HL-60/S4 treated with phorbol 12-myristate 13-acetate at 8.2 ng/mL for 4 days and 3 days (cell line): ENCODE measurements around the gene RAPGEF1.

ENCODE experiments used
- in situ Hi-C: fragments of 300-500 bp; cut with MboI; formaldehyde crosslinking; loops from 2 replicates; pipeline ENCODE4 v1.15.0; 2022; ENCODE audit warnings: low sequenced_read_pairs

Gene RAPGEF1

DNA sequence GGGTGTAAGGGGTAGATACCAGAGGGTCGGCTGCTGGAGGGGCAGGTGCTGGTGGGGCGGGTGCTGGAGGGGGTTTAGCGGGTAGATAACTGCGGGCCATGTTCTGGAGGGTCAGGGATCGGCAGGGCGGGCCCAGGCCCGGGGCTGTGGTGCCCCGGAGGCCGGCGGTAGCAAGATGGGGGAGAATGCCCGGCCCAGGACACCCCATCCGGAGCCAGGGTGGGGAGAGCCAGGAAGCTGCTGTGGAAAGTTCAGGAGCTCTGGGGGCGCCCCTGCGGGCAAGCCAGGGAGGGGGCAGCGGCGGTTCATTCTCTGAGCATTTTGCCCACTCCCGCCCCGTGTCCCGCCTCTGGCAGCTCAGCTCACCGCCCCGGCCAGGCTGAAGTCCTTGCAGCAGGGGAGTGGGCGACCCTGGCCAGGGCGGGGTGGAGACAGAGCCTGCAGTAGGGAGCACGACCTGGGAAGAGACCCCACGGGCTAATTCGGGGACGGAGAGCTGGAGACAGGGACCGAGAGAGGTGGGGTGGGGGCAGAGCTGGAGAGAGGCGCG is 194.0 kb downstream of the RAPGEF1 start:
- in situ Hi-C loops: no loop called here

DNA sequence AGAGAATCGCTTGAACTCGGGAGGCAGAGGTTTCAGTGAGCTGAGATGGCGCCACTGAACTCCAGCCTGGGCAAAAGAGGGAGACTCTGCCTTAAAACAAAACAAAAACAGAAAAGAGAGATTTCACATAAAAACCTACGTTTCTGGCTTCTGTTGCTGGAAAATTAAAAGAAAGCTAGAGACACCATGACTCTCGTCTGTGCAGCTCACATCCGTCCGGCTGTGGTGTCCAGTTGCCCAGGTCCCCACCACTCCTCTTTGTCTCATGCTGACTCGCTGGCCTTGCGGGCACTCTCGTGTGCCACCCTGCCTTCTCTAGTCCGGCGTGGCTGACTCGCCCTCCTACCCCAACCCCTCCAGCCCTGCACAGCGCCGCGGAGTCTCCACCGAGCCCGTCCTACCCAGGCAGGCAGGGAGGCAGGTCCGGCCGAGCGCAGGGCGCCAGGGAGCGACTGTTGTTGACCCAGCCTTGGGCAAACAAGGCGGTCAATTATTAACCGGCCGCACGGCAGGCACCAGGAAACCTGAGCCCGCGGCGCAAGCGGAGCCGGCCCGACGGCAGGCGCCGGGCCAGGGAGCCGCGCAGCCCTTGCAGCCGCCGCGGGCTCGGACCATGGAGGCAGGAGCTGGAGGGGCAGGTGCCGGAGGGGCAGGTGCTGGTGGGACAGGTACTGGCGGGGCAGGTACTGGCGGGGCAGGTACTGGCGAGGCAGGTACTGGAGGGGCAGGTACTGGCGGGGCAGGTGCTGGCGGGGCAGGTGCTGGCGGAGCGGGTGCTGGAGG is 194.7 kb downstream of the RAPGEF1 start, which contains the start of gene PRRT1B:
PRRT1B (plus strand) TSS at position 521 of the 783 bp plus-strand sequence; CDS start at position 614, 93 bp downstream.
- in situ Hi-C loops: no loop called here

DNA sequence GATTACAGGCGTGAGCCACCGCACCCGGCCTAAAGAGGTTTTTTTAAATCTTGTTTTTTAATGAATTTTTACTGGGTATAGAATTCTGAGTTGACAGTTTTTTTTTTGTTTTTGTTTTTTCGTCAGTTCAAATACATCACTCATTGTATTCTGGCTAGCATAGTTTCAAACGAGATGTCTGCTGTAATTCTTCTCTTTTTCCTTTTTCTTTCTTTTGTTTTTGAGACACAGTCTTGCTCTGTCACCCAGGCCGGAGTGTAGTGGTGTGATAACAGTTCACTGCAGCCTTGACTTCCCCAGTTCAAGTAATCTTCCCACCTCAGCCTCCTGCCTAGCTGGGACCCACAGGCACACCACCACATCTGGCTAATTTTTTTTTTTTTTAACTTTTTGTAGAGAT is 196.7 kb downstream of the RAPGEF1 start:
- in situ Hi-C loops: no loop called here

DNA sequence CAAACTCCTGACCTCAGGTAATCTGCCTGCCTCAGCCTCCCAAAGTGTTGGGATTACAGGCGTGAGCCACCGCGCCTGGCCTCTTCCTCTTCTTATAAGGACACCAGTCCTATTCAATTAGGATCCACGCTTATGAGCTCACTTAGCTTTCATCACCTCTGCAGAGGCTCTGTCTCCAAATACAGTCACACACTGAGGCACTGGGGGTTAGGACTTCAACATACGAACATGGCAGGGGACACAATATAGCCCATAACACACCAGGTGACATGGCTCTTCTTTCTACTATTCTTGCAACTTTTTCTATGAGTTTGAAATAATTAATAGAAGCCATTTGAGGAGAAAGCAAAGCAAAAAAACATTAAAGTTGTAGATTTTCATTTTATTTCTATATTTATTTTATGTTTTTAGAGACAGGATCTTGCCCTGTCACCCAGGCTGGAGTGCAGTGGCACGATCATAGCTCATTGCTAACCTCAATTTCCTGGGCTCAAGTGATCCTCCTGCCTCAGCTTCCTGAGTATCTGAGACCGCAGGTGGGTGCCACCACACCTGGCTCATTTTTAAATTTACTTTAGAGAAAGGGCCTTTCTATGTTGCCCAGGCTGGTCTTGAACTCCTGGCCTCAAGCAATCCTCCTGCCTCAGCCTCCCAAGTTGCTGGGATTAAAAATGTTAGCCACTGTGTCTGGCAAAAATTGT is 200.5 kb downstream of the RAPGEF1 start:
- in situ Hi-C loops: no loop called here

DNA sequence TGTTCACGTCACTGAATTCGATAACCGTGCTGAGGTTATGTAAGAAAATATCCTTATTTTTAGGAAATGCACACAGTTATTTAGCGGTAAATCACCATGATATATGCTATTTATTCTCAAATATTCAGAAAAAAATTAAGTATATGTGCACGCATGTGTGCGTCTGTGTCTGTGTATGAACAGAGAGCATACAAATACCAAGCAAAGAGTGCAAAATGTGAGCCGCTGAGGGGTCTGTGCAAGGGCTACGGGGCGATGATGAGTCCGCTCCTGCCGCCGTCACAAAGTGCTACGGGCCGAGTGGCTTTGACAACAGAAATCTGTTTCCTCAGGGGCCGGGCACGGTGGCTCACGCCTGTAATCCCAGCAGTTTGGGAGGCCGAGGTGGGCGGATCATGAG is 201.9 kb downstream of the RAPGEF1 start:
- in situ Hi-C loops: no loop called here

DNA sequence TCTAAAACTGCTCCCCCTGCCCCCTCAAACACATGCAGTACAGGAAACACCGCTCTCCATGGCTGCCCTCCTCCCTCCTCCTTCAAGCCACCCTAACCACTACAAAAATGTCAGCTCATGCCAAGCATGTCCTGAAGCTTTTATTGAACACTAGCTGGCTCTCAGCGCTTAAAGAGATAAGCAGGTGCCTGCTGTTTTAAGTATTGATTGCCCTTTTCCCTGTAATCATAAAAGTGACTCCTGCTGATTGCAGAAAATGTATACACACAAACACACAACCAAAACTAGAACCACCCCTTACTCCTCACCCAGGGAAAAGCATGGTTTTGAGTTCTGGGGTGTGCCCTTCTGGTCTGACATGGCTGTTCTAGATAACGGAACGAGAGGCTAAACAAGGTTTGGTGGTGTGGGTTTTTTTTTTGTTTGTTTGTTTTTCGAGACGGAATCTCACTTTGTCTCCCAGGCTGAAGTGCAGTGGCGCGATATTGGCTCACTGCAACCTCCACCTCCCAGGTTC is 205.1 kb downstream of the RAPGEF1 start:
- in situ Hi-C loops: no loop called here

DNA sequence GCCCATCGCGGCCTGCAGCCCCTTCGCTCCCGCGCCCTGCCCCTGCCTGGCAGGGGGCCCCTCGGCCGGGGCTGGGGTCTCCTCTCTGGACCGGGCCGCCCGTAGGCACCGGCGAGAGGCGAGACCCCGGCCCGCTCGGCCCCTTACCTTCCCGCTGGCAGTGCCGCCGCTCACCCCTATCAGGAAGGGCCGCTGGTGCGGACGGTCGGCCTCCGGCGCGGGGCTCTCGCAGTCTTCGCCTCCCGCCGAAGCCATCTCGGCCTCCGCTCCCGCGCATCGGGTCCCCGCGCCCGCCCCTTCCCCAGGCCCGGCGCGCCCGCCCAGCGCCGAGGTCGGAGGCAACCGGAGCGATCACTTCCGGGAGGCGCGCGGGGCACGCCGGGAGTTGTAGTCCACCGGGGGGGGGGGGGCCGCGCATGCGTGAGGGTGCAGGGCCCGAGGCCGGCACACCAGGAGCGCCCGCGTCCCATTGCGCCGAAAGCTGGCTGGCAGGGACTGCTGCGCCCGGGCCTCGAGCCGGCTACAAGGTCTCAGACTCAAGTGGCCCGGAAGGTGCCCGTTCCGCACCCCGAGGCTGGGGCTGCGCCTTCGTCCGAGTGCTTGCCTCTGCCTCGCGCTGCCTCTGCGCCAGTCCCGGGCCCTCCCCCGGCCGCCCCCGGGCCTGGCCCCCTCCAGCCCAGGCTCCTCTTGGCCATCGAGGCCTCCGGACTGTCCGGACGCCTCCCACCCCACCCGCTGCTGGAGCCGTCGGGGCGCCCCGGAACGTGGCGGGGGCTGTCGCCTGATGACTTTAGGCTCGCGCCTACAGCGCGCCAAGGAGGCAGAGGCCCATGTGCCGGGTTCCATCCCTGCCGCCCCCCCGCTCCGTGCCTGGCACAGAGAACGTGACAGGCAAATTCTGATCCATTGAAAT is 208.7 kb downstream of the RAPGEF1 start, which contains the start of gene UCK1:
UCK1 (minus strand) TSS at position 344 of the 913 bp plus-strand sequence; CDS start at position 255, 89 bp downstream.
- in situ Hi-C loops: no loop called here

DNA sequence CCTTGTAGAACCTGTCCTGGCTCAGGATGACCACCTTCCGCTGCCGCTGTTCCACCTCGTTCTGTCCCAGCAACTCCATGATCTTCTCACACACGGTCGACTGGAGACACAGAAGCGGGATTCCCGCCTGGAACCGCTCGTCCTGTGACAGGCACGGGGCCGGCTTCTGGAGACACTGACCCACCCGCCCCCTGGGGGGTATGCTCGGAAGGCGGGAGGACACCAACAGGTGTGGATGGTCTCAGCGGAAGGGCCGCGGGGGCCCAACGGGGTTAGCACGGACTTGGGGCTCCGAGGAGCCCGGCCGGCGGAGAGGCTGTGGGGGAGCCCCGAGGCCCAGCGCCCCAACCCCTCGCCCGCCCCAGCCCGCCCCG is 209.3 kb downstream of the RAPGEF1 start:
- in situ Hi-C loops: no loop called here

DNA sequence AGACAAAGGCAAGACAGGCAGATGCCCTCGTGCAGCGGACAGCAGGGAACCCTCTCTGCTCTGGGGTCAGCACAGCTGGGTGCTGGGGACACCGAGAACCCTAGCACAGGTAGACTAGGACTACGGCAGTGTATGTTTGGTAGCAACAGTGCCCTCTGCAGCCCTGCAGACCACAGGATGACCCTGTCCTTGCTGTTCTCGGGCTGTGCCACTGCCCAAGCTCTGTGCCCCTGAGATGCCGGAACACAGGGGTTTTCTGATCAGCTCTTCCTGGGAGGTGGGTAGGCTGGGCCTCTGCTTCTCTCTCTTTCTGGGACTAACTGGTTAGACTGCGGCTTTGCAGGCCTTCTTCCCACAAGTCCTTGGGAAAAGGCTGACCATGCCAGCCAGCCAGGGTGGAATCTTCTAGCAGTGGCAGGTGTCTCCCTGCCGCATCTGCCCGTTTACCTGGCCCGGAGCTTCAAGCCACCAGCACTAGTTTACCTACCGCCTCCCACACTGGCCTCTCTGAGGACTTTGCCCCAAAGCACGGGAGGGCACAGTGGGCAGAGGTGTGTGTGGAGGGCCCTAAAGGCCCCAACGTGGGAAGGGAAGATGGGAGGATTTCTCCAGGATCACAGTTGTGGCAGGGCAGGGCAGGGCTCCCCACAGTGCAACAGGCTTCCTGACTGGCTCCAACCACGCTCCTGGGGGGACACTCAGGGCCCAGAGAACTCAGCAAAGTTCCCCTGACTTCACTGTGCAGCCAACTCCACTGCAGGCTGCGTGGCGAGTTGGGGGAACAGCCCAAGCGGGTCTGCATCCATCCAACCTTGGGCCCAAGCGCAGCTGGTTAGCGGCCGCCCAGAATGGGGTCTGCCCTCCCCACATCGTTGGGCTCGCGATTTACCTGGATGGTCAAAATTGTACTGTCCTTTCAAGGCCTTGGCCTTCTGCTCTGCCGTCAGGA is 210.0 kb downstream of the RAPGEF1 start:
- in situ Hi-C loops: no loop called here

DNA sequence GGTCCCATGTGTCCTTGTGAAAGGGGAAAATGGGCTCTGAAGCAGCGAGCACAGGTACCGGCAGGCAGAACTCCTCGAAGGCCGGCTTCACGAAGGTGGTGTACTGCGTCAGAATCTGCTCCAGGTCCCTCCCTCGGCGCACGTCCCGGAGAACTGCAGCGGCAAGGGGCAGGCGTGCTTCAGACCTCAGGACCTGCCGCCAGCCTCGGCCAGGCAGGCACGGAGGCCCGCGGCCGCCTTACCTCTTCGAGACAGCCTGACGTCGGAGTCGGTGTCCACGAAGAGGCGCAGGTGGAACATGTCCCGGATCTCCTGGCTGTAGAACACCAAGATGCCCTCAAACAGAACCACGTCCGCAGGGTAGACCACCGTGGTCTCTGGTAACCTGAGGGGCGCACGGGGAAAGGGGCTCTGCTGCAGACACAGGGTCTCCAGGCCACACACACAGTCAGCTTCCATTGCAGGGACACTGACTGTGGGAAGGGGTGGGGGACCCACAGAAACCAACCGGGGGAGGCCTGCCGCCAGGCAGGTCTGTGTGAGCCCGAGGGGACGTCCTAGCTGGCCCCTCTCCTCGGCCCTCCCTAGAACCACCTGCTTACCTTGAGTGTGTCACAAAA is 210.9 kb downstream of the RAPGEF1 start:
- in situ Hi-C loops: no loop called here

DNA sequence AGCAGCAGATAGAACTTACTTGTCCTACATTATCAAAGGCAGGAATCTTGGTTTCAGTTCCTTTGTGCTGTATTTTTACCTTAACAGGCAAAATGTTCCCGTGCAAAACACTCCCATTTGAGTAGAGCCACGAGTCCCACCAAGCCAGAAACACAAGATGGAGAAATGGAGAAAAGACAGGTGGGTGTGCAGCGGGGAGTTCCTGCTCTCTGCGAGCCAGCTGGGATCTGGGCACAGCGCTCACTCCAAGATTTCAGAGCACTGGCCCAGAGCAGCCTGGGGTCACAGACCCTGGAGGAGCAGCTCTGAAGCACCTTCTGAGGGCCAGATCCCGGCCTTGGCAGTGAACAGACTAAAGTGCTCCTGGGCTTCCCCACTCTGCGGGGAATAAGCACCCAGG is 211.7 kb downstream of the RAPGEF1 start:
- in situ Hi-C loops: no loop called here
